SK-N-SH (cell line): ENCODE measurements around the gene TESMIN.

Experiments
- CHD2 ChIP-seq: fragments of 150-350 bp; IDR thresholded peaks from 2 replicates; pipeline ENCODE4 v1.6.1; 2018; ENCODE audit warnings: low read length; ENCODE audit not compliant: partially characterized antibody
- CTCF ChIP-seq: fragments of 200-600 bp; sonication (generic); IDR thresholded peaks from 2 replicates; pipeline ENCODE4 v1.6.1; 2017; ENCODE audit warnings: antibody characterized with exemption, mild to moderate bottlenecking, moderate library complexity
- EP300 ChIP-seq, 2 experiments: IDR thresholded peaks; 2 replicates each; pipeline versions ENCODE4 v1.4.0 to v1.6.1; 2012; ENCODE audit warnings: borderline replicate concordance in 1 of 2, low read depth in 1 of 2, low read length in 1 of 2
- GABPA ChIP-seq: IDR thresholded peaks from 2 replicates; pipeline ENCODE4 v1.4.0; 2012; ENCODE audit warnings: low read depth, mild to moderate bottlenecking
- JUND ChIP-seq: IDR thresholded peaks from 2 replicates; pipeline ENCODE4 v1.4.0; 2012
- MEF2A ChIP-seq: IDR thresholded peaks from 2 replicates; pipeline ENCODE4 v1.4.0; 2012; ENCODE audit warnings: low read depth, borderline replicate concordance
- POLR2AphosphoS5 ChIP-seq: IDR thresholded peaks from 2 replicates; pipeline ENCODE4 v1.6.1; 2012; ENCODE audit warnings: low read depth, low read length
- RAD21 ChIP-seq: IDR thresholded peaks from 2 replicates; pipeline ENCODE4 v1.6.1; 2012; ENCODE audit warnings: mild to moderate bottlenecking, low read length
- REST ChIP-seq: IDR thresholded peaks from 2 replicates; pipeline ENCODE4 v1.6.1; 2012; ENCODE audit warnings: mild to moderate bottlenecking, low read depth, low read length, moderate library complexity
- RFX5 ChIP-seq: IDR thresholded peaks from 2 replicates; pipeline ENCODE4 v1.6.1; 2012; ENCODE audit warnings: mild to moderate bottlenecking, improper control_type of control experiment, low read length
- RXRA ChIP-seq: IDR thresholded peaks from 2 replicates; pipeline ENCODE4 v1.4.0; 2012; ENCODE audit warnings: low read depth, mild to moderate bottlenecking, borderline replicate concordance
- SMC3 ChIP-seq: IDR thresholded peaks from 2 replicates; pipeline ENCODE4 v1.6.1; 2012; ENCODE audit warnings: low read depth, low read length, improper control_type of control experiment

GRCh38 chr11:68714060-68714856 is 37.1 kb downstream of the TESMIN start:
- TF ChIP-seq CHD2 (no peak), CTCF (no peak), GABPA (no peak), EP300 (IDR thresholded peaks at IDR 0.05; ENCODE audit: borderline replicate concordance in 1 of 2, low read depth in 1 of 2, low read length in 1 of 2) (no peak), REST (peak; percentile 52; the same call in 1 of the 2 replicates), SMC3 (no peak), JUND (no peak), MEF2A (no peak), RFX5 (no peak), RAD21 (no peak), RXRA (no peak), POLR2AphosphoS5 (no peak)
